ENCODE measurements around the gene KCNN4.
"Not testable (repeated sequence)": the region's sequence is repeated elsewhere in the genome, so short reads cannot be mapped to it uniquely, and the experiment has no call there.

KCNN4 gene

DNA sequence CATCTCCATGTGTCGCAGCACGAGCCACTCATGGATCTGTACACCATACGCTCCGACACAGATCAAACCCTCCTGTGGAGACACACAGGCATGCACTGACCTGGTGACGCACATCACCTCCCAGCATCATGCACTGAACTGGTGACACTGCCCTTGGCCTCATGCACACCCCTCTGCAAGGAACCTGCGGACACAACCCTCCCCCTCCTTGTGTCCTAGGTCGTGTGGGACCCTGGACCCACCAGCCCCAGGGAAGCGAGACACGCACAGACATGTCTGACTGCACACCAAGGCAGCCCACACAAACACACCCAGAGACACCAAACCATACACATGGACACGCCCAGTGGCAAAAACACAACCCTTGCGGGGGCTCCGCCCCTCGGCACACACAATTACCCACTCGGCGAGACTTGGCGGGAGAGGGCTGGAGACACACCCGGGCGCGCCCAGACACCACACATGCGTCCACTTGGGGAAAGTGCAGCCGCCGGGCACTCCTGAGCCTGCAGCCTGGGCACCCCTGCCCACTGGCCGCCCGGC is 2.0 kb upstream of the KCNN4 start:
- H2AFZ ChIP-seq (ENCODE audit: low read length, unreplicated experiment) = no peak overlapping the region
- peaks cover 4% of the 10 kb centered on the region for H3K79me2 ChIP-seq (ENCODE audit: control insufficient read depth, insufficient read depth, low read length, unreplicated experiment)
- H3K4me1 ChIP-seq (ENCODE audit: control insufficient read depth, insufficient read depth, low read length, unreplicated experiment) = peaks cover 24% of the 10 kb centered on the region
- no peaks in the 10 kb centered on the region for H3K27me3 ChIP-seq (ENCODE audit: insufficient read depth, low read length)
- no peaks in the 10 kb centered on the region for H3K36me3 ChIP-seq (ENCODE audit: insufficient read depth, low read length)
- no peak overlapping the region for H3K27ac ChIP-seq (ENCODE audit: low read depth, low read length)
- H3K4me3 ChIP-seq (ENCODE audit: low read depth, low read length) = no peak overlapping the region

DNA sequence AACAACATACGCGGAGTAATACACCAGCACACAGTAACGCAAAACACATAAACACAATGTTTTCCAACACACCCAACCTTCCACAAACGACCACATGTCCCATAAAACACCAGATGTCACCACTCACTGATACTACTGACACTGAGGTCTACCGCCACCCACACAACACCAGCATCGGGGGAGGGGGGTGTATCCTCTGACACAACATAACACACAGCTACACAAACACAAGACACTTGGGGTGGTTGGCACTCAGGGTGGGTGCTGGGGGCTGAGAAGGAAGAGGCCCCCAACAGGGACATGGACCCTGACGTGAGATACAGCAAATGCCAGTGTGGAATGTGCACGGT is 1.5 kb upstream of the KCNN4 start:
- peaks cover 4% of the 10 kb centered on the region for H3K79me2 ChIP-seq (ENCODE audit: control insufficient read depth, insufficient read depth, low read length, unreplicated experiment)
- H3K27ac ChIP-seq (ENCODE audit: low read depth, low read length) = no peak overlapping the region
- H3K4me1 ChIP-seq (ENCODE audit: control insufficient read depth, insufficient read depth, low read length, unreplicated experiment) = peaks cover 28% of the 10 kb centered on the region
- no peak overlapping the region for H2AFZ ChIP-seq (ENCODE audit: low read length, unreplicated experiment)
- no peaks in the 10 kb centered on the region for H3K27me3 ChIP-seq (ENCODE audit: insufficient read depth, low read length)
- no peak overlapping the region for H3K4me3 ChIP-seq (ENCODE audit: low read depth, low read length)
- H3K36me3 ChIP-seq (ENCODE audit: insufficient read depth, low read length) = no peaks in the 10 kb centered on the region

DNA sequence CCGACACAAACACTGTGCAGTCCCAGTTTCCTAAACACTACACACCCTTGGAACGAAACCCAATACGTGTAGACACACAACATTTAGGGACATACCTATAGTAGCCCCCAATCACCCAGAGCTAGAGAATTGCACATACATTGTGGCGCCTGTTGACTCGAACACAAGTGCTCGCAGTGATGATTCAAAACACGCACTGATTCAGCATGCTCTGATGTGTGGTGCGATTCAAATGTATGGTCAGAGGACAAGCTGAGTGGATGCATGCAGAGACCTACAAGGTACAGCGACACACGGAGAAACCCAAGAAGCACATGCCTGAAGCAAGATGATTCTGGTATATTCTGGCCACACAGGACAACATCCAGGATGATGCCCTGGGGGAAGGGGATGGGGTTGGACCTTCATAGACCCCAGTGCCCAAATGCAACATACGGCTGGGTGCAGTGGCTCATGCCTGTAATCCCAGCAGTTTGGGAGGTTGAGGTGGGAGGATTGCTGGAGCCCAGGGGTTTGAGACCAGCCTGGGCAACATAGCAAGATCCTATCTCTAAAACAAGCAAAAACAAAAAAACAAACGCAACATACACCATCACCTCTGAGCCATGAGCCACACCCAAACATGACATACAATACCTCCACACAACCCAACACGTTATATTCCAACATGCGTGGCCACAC is 997 bp upstream of the KCNN4 start:
- H3K4me1 ChIP-seq (ENCODE audit: control insufficient read depth, insufficient read depth, low read length, unreplicated experiment) = peaks cover 28% of the 10 kb centered on the region
- H3K79me2 ChIP-seq (ENCODE audit: control insufficient read depth, insufficient read depth, low read length, unreplicated experiment) = peaks cover 4% of the 10 kb centered on the region
- H2AFZ ChIP-seq (ENCODE audit: low read length, unreplicated experiment) = no peak overlapping the region
- H3K4me3 ChIP-seq (ENCODE audit: low read depth, low read length) = peak overlapping the region; percentile 79; the same call in 1 of the 2 replicates
- H3K27ac ChIP-seq (ENCODE audit: low read depth, low read length) = no peak overlapping the region
- H3K36me3 ChIP-seq (ENCODE audit: insufficient read depth, low read length) = no peaks in the 10 kb centered on the region
- H3K27me3 ChIP-seq (ENCODE audit: insufficient read depth, low read length) = no peaks in the 10 kb centered on the region

DNA sequence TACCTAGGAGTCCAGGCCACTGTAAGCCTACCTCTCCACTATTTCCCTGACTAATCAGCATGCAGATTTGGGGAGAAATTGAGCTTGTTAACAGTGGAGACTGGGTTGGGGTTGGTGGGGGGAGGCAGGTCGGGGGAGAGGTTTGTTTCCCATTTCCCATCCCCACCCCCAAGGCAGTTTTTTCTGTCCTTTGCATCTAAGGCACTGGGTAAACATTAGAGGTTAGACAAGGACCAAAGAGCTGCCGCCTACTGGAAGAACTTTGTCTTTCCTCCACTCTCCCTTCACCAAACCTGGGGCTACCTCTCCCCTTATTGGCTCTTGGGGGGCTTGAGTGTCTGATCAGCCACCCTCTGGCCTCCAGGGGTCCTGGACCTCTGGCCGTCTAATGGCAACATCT is 953 bp downstream of the KCNN4 start:
- H3K27me3 ChIP-seq (ENCODE audit: insufficient read depth, low read length) = no peaks in the 10 kb centered on the region
- no peak overlapping the region for H3K27ac ChIP-seq (ENCODE audit: low read depth, low read length)
- peak overlapping the region; percentile 79 for H3K4me3 ChIP-seq (ENCODE audit: low read depth, low read length)
- H3K79me2 ChIP-seq (ENCODE audit: control insufficient read depth, insufficient read depth, low read length, unreplicated experiment) = peaks cover 4% of the 10 kb centered on the region
- no peaks in the 10 kb centered on the region for H3K36me3 ChIP-seq (ENCODE audit: insufficient read depth, low read length)
- H3K4me1 ChIP-seq (ENCODE audit: control insufficient read depth, insufficient read depth, low read length, unreplicated experiment) = peaks cover 24% of the 10 kb centered on the region
- H2AFZ ChIP-seq (ENCODE audit: low read length, unreplicated experiment) = no peak overlapping the region

DNA sequence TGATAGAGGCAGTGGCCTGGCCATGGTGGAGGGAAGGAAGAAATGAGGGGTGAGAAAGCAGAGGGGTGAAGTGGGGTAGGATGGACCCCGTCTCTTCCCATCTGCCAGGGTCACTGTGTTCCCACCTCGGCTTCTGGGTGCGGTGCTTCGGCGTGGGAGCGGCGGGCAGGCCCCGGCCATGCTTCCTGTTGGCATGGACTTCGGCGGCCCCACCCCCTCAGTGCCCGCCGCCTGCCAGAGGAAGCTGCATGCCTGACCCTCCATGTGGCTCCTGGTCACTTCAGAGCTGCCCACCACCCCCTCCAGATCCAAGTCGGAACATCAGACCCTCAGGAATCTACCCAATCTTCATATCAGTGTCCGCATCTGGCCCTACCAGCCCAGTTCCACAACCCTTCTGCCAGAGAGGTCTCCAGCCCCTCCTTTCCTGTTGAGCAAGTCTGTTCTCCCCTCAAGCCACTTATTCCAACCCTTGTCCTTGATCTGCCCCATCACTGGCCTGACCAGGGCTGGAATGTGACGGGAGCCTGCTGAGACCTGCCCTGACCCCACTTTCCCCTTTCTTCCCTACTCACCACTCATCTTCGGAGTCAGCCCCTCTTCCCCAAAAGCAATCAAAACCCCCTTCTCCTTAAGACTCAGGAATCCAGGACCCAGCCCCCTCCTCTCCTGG is 1.5 kb downstream of the KCNN4 start:
- Histone ChIP-seq H3K4me1 (ENCODE audit: control insufficient read depth, insufficient read depth, low read length, unreplicated experiment) (peaks cover 20% of the 10 kb centered on the region), H3K4me3 (ENCODE audit: low read depth, low read length) (peak overlapping the region; percentile 79; the same call in 1 of the 2 replicates), H3K36me3 (ENCODE audit: insufficient read depth, low read length) (no peaks in the 10 kb centered on the region), H3K79me2 (ENCODE audit: control insufficient read depth, insufficient read depth, low read length, unreplicated experiment) (peaks cover 4% of the 10 kb centered on the region), H3K27ac (ENCODE audit: low read depth, low read length) (no peak overlapping the region), H2AFZ (ENCODE audit: low read length, unreplicated experiment) (no peak overlapping the region), H3K27me3 (ENCODE audit: insufficient read depth, low read length) (no peaks in the 10 kb centered on the region)

DNA sequence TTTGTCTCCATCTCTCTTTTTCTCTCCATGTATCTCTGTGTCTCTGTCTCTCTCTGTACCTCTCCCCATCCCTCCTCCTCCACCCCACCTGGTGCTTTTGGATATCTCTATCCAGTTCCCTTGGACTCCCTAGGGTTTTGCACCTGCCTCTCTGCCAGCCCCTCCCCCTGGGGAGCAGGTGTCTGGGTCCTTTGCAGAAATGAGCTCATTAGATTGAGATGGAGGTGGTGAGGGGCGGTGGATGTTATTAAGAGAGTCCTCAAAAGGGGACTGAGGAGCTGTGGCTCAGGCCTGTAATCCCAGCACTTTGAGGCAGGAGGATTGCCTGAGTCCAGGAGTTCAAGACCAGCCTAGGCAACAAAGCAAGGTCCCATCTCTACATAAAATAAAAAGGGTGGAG is 2.1 kb downstream of the KCNN4 start:
- H3K27me3 ChIP-seq (ENCODE audit: insufficient read depth, low read length) = no peaks in the 10 kb centered on the region
- no peak overlapping the region for H3K4me3 ChIP-seq (ENCODE audit: low read depth, low read length)
- H3K4me1 ChIP-seq (ENCODE audit: control insufficient read depth, insufficient read depth, low read length, unreplicated experiment) = peaks cover 20% of the 10 kb centered on the region
- no peak overlapping the region for H3K27ac ChIP-seq (ENCODE audit: low read depth, low read length)
- H3K36me3 ChIP-seq (ENCODE audit: insufficient read depth, low read length) = no peaks in the 10 kb centered on the region
- peaks cover 4% of the 10 kb centered on the region for H3K79me2 ChIP-seq (ENCODE audit: control insufficient read depth, insufficient read depth, low read length, unreplicated experiment)
- H2AFZ ChIP-seq (ENCODE audit: low read length, unreplicated experiment) = no peak overlapping the region

DNA sequence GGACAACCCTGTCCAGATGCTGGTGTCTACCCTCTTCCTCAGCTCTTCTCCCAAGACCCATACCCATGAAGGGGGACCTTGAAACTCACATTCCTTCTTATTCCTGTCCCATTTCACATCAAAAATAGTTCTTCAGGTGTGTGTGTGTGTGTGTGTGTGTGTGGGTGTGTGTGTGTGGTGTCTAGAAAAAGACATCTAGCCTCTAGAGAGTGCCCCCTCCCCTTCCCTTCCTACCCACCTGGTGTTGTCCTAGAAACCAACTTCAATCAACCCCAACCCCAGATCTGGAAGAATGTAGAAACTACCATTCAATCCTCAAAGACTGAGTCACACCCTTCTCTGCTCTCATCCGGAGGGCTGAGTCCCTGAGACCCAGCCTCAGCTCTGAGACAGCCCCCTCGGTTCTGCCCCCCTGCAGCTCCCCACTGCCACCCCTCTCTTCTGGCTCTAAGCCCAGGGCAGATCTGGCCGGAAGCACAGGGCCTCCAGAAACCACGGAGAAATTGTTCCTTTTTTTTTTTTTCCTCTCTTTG is 3.5 kb downstream of the KCNN4 start:
- H3K4me3 ChIP-seq (ENCODE audit: low read depth, low read length) = no peak overlapping the region
- peaks cover 20% of the 10 kb centered on the region for H3K4me1 ChIP-seq (ENCODE audit: control insufficient read depth, insufficient read depth, low read length, unreplicated experiment)
- H3K79me2 ChIP-seq (ENCODE audit: control insufficient read depth, insufficient read depth, low read length, unreplicated experiment) = peaks cover 4% of the 10 kb centered on the region
- no peaks in the 10 kb centered on the region for H3K36me3 ChIP-seq (ENCODE audit: insufficient read depth, low read length)
- no peaks in the 10 kb centered on the region for H3K27me3 ChIP-seq (ENCODE audit: insufficient read depth, low read length)
- no peak overlapping the region for H3K27ac ChIP-seq (ENCODE audit: low read depth, low read length)
- H2AFZ ChIP-seq (ENCODE audit: low read length, unreplicated experiment) = no peak overlapping the region

DNA sequence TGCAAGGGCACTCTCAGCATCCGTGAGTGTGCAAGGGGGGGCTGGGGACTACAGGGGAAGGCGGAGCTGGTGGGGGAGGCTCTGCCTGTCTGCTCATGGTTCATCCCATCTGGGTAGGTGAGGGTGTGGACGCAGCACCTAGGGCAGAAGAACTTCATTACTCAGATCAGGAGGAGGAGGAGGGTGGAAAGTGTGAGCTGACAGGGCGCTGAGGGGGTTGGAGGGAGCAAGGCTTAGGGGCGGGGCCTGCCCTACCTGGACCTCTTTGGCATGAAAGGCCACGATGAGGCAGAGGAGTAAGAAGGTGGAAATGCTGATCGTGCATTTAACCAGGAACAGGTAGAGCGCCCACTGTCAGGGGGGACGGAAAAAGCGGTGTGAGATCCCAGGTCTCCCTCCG is 4.5 kb downstream of the KCNN4 start:
- Histone ChIP-seq H3K4me3 (ENCODE audit: low read depth, low read length) (no peak overlapping the region), H3K27me3 (ENCODE audit: insufficient read depth, low read length) (no peaks in the 10 kb centered on the region), H2AFZ (ENCODE audit: low read length, unreplicated experiment) (no peak overlapping the region), H3K27ac (ENCODE audit: low read depth, low read length) (no peak overlapping the region), H3K4me1 (ENCODE audit: control insufficient read depth, insufficient read depth, low read length, unreplicated experiment) (peaks cover 16% of the 10 kb centered on the region), H3K79me2 (ENCODE audit: control insufficient read depth, insufficient read depth, low read length, unreplicated experiment) (peaks cover 4% of the 10 kb centered on the region), H3K36me3 (ENCODE audit: insufficient read depth, low read length) (no peaks in the 10 kb centered on the region)

DNA sequence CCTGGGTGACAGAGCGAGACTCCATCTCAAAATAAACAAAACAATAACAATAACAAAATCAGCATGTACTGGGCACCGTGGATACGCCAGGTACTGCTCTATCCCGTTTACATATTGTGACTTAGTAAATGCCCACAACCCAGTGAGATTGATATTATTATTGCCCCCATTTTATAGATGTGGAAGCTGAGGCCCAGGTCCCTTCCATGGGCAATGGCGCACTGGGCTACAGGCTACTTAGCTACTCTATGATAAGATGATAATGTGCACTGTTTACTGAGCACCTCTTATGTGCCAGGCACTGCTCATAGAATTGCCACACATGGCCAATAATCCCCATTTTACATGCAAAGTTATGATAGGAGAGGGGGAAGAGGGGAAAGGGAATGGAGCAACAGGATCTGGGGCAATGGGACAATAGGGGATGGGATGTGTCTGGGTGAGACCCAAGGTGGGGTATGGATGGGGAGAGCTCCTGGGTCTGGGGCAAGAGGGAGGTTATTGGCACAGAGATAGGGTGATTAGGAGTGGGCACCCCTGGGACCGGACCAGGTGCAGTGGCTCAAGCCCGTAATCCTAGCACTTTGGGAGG is 5.4 kb downstream of the KCNN4 start:
- no peak overlapping the region for H3K4me3 ChIP-seq (ENCODE audit: low read depth, low read length)
- H3K27ac ChIP-seq (ENCODE audit: low read depth, low read length) = no peak overlapping the region
- H2AFZ ChIP-seq (ENCODE audit: low read length, unreplicated experiment) = no peak overlapping the region
- H3K36me3 ChIP-seq (ENCODE audit: insufficient read depth, low read length) = no peaks in the 10 kb centered on the region
- H3K79me2 ChIP-seq (ENCODE audit: control insufficient read depth, insufficient read depth, low read length, unreplicated experiment) = peaks cover 4% of the 10 kb centered on the region
- H3K27me3 ChIP-seq (ENCODE audit: insufficient read depth, low read length) = no peaks in the 10 kb centered on the region
- peaks cover 8% of the 10 kb centered on the region for H3K4me1 ChIP-seq (ENCODE audit: control insufficient read depth, insufficient read depth, low read length, unreplicated experiment)

DNA sequence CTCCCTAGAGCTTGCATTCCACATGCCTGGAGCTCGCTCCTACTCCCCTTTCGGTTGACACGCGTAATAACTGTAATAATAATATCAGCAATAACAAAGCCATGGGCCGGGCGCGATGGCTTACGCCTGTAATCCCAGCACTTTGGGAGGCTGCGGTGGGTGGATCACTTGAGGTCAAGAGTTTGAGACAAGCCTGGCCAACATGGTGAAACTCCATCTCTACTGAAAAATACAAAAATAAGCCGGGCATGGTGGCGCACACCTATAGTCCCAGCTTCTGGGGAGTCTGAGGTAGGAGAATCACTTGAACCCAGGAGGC is 5.9 kb downstream of the KCNN4 start:
- not testable (repeated sequence) for H3K27ac ChIP-seq (ENCODE audit: low read depth, low read length); H3K27me3 ChIP-seq (ENCODE audit: insufficient read depth, low read length); H3K4me1 ChIP-seq (ENCODE audit: control insufficient read depth, insufficient read depth, low read length, unreplicated experiment); H3K79me2 ChIP-seq (ENCODE audit: control insufficient read depth, insufficient read depth, low read length, unreplicated experiment); H3K36me3 ChIP-seq (ENCODE audit: insufficient read depth, low read length); H3K4me3 ChIP-seq (ENCODE audit: low read depth, low read length); H2AFZ ChIP-seq (ENCODE audit: low read length, unreplicated experiment)

Data from ACC112 (cell line).